K562 (cell line): ENCODE measurements around the gene SLC3A2. TPM values are rescaled to one million over a fixed set of nuclear protein-coding genes. Genes with fewer than 3 reads are reported as not detected.
A peak's percentile ranks its signal among the peaks of the same experiment; 100 is the strongest.

Source experiments
- C11orf30 ChIP-seq: fragments of 450-650 bp; IDR thresholded peaks from 2 replicates; pipeline ENCODE4 v1.6.1; 2016; ENCODE audit warnings: low read depth, mild to moderate bottlenecking
- CHCHD3 ChIP-seq: fragments of 250-450 bp; sonication (Bioruptor Pico); IDR thresholded peaks from 2 replicates; pipeline ENCODE4 v2.1.2; 2022; ENCODE audit warnings: mild to moderate bottlenecking
- CREM ChIP-seq: IDR thresholded peaks from 2 replicates; pipeline ENCODE4 v1.6.1; 2014; ENCODE audit warnings: antibody characterized with exemption, low read depth
- DMBX1 ChIP-seq: fragments of 250-450 bp; sonication (Bioruptor Pico); IDR thresholded peaks from 2 replicates; pipeline ENCODE4 v1.8.0; 2022; ENCODE audit warnings: inconsistent platforms, mild to moderate bottlenecking, moderate library complexity, borderline replicate concordance
- ELF1 ChIP-seq: fragments of 200-800 bp; sonication (Bioruptor generic); IDR thresholded peaks from 2 replicates; pipeline ENCODE4 v1.6.1; 2016; ENCODE audit warnings: missing genetic modification characterization, missing compliant biosample characterization
- FOXK2 ChIP-seq, 2 experiments: fragments of 450-650 bp; IDR thresholded peaks in 1 of 2; conservative IDR thresholded peaks in 1 of 2; 2 replicates each; pipeline ENCODE4 v1.6.1; 2016; ENCODE audit warnings: low read depth in 2 of 2, mild to moderate bottlenecking in 1 of 2
- MECOM ChIP-seq: fragments of 250-450 bp; sonication (Bioruptor Pico); IDR thresholded peaks from 2 replicates; pipeline ENCODE4 v1.8.0; 2022; ENCODE audit warnings: inconsistent platforms
- NCOA1 ChIP-seq: fragments of 450-650 bp; IDR thresholded peaks from 2 replicates; pipeline ENCODE4 v1.6.1; 2016; ENCODE audit warnings: low read depth
- NFIC ChIP-seq: fragments of 450-650 bp; IDR thresholded peaks from 2 replicates; pipeline ENCODE4 v1.6.1; 2017; ENCODE audit warnings: mild to moderate bottlenecking, inconsistent platforms
- PHTF2 ChIP-seq: fragments of 250-450 bp; sonication (Bioruptor Pico); IDR thresholded peaks from 2 replicates; pipeline ENCODE4 v1.5.0; 2021; ENCODE audit warnings: mild to moderate bottlenecking
- PTBP1 ChIP-seq: fragments of 200-400 bp; formaldehyde crosslinking; IDR thresholded peaks from 2 replicates; pipeline ENCODE4 v1.6.1; 2017; ENCODE audit warnings: low read depth, low read length
- RAD21 ChIP-seq, 2 experiments: fragments of 250-450 bp in 1 of 2; fragments of 450-650 bp in 1 of 2; sonication (Bioruptor Pico) in 1 of 2; formaldehyde crosslinking in 1 of 2; IDR thresholded peaks in 1 of 2; conservative IDR thresholded peaks in 1 of 2; 2 replicates each; pipeline versions ENCODE4 v1.4.0 to v1.8.0; 2020 to 2022; ENCODE audit warnings: mild to moderate bottlenecking in 2 of 2, moderate library complexity in 1 of 2
- ZC3H8 ChIP-seq: fragments of 450-650 bp; IDR thresholded peaks from 2 replicates; pipeline ENCODE4 v1.6.1; 2017
- polyA plus RNA-seq, 8 experiments: library from polyadenylated mRNA; depleted of rRNA in 4 of 8; stranded (reverse) in 5 of 8; unstranded in 3 of 8; fragments of >200 nt; fragmentation: Nextera tagmentation in 2 of 8; fragmentation: Illumina TruSeq in 1 of 8; extraction: Ambion mirVana in 2 of 8; extraction: Trizol in 1 of 8; gene quantifications; 2 replicates each; pipeline versions ENCODE4 v1.2.1 to v1.2.3, GENCODE V29; 2011 to 2014; ENCODE audit warnings: inconsistent platforms in 1 of 8, missing spikeins in 1 of 8
- total RNA-seq, 7 experiments: library from RNA; depleted of rRNA in 6 of 7; stranded (reverse); fragments of >200 nt in 6 of 7; fragmentation: Illumina TruSeq in 2 of 7; extraction: Trizol in 2 of 7; gene quantifications; 2 replicates each; pipeline versions ENCODE4 v1.2.1 to v1.2.3, GENCODE V29; 2011 to 2021; ENCODE audit warnings: low replicate concordance in 1 of 7
- TF ChIP-seq, protein P1 (sequence below): fragments of 450-650 bp; IDR thresholded peaks from 2 replicates; pipeline ENCODE4 v1.7.1; 2018; ENCODE audit warnings: mild to moderate bottlenecking, low read depth; ENCODE audit not compliant: partially characterized antibody
- TF ChIP-seq, protein P2 (sequence below): sonication (generic); formaldehyde crosslinking; IDR thresholded peaks from 2 replicates; pipeline ENCODE4 v1.8.0; 2022; ENCODE audit warnings: mild to moderate bottlenecking, missing genetic modification reagents
- TF ChIP-seq, protein P3 (sequence below): IDR thresholded peaks from 2 replicates; pipeline ENCODE4 v1.6.1; 2014; ENCODE audit warnings: antibody characterized with exemption

SLC3A2 gene
- total and polyA plus RNA-seq, 9 of the 15 experiments (the other 6 are each of a cell fraction or from before 2014, with no cell fraction given): 20.0 to 296 (median 214) TPM

DNA sequence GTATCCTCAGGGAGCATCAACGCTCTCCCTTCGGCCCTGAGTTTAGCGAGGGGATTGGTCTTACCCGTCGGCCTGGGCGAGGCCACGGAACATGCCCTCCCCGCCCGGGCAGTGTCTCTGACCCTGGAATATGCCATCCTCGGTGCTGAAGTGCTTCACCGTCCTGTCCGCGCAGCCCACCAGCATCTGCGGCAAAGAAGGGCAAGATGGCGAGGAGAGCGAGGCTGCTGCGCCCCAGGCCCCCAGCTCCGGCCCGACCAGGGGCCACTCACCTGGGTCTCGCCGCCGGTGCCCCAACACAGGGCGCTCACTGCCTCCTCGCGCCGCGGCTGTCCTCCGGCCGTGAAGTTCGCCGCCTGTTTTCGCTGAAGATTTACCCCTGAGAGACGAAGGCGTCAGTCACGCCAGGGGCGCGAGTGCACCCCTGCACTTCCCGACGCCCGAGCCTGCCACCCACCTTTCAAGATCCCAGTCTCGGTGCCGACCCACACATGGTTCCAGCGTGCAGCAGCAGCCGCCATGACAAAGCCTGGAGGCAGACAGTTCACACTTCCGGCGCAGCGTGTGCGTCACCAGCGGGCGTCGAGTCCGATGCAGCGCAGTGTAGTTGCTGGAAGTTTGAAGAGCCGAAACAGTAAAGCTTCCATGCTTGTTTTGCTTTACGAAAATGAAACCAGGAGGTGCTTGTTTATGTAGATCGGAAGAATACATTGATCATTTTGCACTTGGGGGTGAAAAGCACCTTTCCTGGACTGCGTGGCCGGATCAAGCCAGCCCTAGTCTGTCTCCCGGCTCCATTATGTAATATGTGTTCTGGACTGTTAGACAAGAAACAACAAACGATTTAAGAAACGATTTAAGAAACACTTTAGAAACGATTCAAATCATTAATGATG lies 41.4 kb upstream of the SLC3A2 start, which contains the start of gene WDR74 (continued):
- 0 out of 4 replicates have a peak, but pooled peaks of 1 of the 2 experiments have one; percentile 10 for TF ChIP-seq RAD21 (CRISPR knock-in tag; conservative IDR thresholded peaks at IDR 0.05 in 1 of 2, IDR thresholded peaks at IDR 0.05 in 1 of 2)
- TF ChIP-seq DMBX1 (CRISPR knock-in tag): no peak
- TF ChIP-seq ELF1 (tag): peak; percentile 98
- TF ChIP-seq PHTF2 (CRISPR knock-in tag): no peak
- TF ChIP-seq MECOM (CRISPR knock-in tag): no peak
- peak; percentile 93 for TF ChIP-seq FOXK2 (conservative IDR thresholded peaks at IDR 0.05 in 1 of 2, IDR thresholded peaks at IDR 0.05 in 1 of 2; ENCODE audit: low read depth in 2 of 2)
- no peak for TF ChIP-seq NCOA1
- TF ChIP-seq CHCHD3 (CRISPR knock-in tag): peak; percentile 49; the same call in 1 of the 2 replicates
- TF ChIP-seq ZC3H8: 0 out of 2 replicates have a peak, but pooled peaks have one; percentile 6
- TF ChIP-seq, protein P1, sequence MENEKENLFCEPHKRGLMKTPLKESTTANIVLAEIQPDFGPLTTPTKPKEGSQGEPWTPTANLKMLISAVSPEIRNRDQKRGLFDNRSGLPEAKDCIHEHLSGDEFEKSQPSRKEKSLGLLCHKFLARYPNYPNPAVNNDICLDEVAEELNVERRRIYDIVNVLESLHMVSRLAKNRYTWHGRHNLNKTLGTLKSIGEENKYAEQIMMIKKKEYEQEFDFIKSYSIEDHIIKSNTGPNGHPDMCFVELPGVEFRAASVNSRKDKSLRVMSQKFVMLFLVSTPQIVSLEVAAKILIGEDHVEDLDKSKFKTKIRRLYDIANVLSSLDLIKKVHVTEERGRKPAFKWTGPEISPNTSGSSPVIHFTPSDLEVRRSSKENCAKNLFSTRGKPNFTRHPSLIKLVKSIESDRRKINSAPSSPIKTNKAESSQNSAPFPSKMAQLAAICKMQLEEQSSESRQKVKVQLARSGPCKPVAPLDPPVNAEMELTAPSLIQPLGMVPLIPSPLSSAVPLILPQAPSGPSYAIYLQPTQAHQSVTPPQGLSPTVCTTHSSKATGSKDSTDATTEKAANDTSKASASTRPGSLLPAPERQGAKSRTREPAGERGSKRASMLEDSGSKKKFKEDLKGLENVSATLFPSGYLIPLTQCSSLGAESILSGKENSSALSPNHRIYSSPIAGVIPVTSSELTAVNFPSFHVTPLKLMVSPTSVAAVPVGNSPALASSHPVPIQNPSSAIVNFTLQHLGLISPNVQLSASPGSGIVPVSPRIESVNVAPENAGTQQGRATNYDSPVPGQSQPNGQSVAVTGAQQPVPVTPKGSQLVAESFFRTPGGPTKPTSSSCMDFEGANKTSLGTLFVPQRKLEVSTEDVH: peak; percentile 93
- TF ChIP-seq PTBP1: no peak
- peak; percentile 98 for TF ChIP-seq C11orf30
- TF ChIP-seq, protein P2, sequence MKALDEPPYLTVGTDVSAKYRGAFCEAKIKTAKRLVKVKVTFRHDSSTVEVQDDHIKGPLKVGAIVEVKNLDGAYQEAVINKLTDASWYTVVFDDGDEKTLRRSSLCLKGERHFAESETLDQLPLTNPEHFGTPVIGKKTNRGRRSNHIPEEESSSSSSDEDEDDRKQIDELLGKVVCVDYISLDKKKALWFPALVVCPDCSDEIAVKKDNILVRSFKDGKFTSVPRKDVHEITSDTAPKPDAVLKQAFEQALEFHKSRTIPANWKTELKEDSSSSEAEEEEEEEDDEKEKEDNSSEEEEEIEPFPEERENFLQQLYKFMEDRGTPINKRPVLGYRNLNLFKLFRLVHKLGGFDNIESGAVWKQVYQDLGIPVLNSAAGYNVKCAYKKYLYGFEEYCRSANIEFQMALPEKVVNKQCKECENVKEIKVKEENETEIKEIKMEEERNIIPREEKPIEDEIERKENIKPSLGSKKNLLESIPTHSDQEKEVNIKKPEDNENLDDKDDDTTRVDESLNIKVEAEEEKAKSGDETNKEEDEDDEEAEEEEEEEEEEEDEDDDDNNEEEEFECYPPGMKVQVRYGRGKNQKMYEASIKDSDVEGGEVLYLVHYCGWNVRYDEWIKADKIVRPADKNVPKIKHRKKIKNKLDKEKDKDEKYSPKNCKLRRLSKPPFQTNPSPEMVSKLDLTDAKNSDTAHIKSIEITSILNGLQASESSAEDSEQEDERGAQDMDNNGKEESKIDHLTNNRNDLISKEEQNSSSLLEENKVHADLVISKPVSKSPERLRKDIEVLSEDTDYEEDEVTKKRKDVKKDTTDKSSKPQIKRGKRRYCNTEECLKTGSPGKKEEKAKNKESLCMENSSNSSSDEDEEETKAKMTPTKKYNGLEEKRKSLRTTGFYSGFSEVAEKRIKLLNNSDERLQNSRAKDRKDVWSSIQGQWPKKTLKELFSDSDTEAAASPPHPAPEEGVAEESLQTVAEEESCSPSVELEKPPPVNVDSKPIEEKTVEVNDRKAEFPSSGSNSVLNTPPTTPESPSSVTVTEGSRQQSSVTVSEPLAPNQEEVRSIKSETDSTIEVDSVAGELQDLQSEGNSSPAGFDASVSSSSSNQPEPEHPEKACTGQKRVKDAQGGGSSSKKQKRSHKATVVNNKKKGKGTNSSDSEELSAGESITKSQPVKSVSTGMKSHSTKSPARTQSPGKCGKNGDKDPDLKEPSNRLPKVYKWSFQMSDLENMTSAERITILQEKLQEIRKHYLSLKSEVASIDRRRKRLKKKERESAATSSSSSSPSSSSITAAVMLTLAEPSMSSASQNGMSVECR (CRISPR knock-in tag): peak; percentile 100
- TF ChIP-seq, protein P3, sequence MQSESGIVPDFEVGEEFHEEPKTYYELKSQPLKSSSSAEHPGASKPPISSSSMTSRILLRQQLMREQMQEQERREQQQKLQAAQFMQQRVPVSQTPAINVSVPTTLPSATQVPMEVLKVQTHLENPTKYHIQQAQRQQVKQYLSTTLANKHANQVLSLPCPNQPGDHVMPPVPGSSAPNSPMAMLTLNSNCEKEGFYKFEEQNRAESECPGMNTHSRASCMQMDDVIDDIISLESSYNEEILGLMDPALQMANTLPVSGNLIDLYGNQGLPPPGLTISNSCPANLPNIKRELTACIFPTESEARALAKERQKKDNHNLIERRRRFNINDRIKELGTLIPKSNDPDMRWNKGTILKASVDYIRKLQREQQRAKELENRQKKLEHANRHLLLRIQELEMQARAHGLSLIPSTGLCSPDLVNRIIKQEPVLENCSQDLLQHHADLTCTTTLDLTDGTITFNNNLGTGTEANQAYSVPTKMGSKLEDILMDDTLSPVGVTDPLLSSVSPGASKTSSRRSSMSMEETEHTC: peak; percentile 19; the same call in 1 of the 2 replicates
- TF ChIP-seq CREM: peak; percentile 100
- 0 out of 2 replicates have a peak, but pooled peaks have one; percentile 14 for TF ChIP-seq NFIC
